ENCODE data around the gene DSCAM.

DNA sequence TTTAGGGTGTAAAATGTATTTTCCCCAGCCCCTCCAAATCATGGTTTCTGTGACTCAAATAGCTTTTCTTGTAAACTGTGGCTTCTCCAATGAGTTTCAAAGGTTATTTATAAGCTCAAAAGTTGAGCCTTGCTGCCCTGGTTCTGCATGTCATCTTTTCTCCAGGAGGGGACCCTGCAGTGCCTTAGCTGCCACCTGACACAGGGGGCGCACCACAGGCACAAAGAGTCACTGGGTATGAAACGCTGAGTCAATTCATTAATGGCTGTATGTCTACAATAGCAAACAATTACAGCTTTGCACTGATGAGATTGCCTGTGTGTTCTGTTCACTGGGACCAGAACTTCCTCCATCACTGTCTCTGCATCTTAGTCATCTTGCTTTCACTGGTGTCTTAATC lies 878.9 kb downstream of the DSCAM start:
- TF ChIP-seq, protein P1, sequence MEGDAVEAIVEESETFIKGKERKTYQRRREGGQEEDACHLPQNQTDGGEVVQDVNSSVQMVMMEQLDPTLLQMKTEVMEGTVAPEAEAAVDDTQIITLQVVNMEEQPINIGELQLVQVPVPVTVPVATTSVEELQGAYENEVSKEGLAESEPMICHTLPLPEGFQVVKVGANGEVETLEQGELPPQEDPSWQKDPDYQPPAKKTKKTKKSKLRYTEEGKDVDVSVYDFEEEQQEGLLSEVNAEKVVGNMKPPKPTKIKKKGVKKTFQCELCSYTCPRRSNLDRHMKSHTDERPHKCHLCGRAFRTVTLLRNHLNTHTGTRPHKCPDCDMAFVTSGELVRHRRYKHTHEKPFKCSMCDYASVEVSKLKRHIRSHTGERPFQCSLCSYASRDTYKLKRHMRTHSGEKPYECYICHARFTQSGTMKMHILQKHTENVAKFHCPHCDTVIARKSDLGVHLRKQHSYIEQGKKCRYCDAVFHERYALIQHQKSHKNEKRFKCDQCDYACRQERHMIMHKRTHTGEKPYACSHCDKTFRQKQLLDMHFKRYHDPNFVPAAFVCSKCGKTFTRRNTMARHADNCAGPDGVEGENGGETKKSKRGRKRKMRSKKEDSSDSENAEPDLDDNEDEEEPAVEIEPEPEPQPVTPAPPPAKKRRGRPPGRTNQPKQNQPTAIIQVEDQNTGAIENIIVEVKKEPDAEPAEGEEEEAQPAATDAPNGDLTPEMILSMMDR (IDR thresholded peaks at IDR 0.05; ENCODE audit: insufficient read depth, low read length, poor library complexity, severe bottlenecking) = no peak
- TF ChIP-seq EZH2phosphoT487 (conservative IDR thresholded peaks at IDR 0.05; ENCODE audit: low read length) = no peak

Measured in SU-DHL-6 (cell line).